ENCODE results near the gene FAM222B. TPM values are rescaled to one million over a fixed set of nuclear protein-coding genes. Genes with fewer than 3 reads are reported as not detected.

FAM222B gene
- total RNA-seq, 1 experiment from 2014 or later: 4.8 TPM

DNA sequence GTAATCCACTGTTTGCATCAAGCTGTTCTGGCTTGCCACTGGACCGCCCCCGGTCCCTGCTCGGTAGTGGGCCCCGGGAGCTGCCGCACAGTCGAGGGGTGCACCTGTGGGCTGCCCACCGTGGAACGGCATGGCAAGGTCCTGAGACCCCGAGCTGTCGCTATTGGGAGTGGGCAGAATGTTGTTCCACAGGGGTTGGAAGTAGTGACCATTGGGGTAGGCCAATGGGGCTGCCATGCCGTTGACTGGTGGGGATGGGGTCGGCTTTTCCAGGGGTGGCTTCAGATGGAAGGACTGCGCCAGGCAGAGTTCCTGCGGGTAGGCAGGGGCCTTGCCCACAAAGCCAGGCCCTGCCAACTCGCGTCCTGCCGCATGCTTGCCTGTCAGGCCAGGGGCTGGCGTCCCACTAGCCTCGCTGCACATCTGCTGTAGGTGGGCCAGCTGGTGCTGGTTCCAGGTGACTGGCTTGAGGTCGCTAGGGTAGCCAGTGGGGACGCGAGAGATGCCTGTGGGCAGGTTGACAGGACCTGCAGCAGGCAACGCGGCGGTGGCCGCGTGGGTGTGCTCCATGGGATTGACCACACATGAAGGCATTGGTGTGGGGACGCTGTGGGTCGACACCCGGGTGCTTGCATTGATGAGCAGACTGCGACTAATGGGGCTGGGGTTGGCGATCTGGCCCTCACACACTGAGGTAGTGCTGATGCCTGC lies 84.0 kb downstream of the FAM222B start:
- Histone ChIP-seq H3K9ac (ENCODE audit: low read length) (no peak overlapping the region), H3K4me2 (ENCODE audit: low read length) (no peak overlapping the region), H3F3A (ENCODE audit: low read length, unreplicated experiment) (no peaks in the 10 kb centered on the region), H3K36me3 (ENCODE audit: low read depth, low read length) (peaks cover 10% of the 10 kb centered on the region), H3K4me3 (ENCODE audit: low read length) (no peak overlapping the region), H3K9me2 (replicated peaks; ENCODE audit: low read length) (no peaks in the 10 kb centered on the region), H4K20me1 (ENCODE audit: low read length) (no peaks in the 10 kb centered on the region), H2AFZ (ENCODE audit: low read length) (no peak overlapping the region), H3K27me3 (ENCODE audit: low read length) (no peaks in the 10 kb centered on the region), H3K27ac (ENCODE audit: low read length) (no peak overlapping the region), H3K79me2 (ENCODE audit: low read length) (peaks cover 5% of the 10 kb centered on the region; the same call in 1 of the 2 replicates), H3K4me1 (ENCODE audit: insufficient read depth, low read length) (peaks cover 14% of the 10 kb centered on the region), H3K9me3 (ENCODE audit: low read length) (no peaks in the 10 kb centered on the region)
- intact Hi-C loops (cut with micrococcal nuclease): no loop called here
- DNase-seq: no peak
- ChIA-PET POLR2A (ENCODE audit: unreplicated experiment) (no interaction called here), CTCF (no interaction called here)
- BruUV-seq (replicated peaks): no TSS peak
- ATAC-seq: no peak
- TF ChIP-seq EZH2phosphoT487 (IDR thresholded peaks at IDR 0.05; ENCODE audit: borderline replicate concordance, low read length) (no peak), EZH2 (IDR thresholded peaks at IDR 0.05; ENCODE audit: low read length, unreplicated experiment) (no peak)
- TF ChIP-seq, protein P1, sequence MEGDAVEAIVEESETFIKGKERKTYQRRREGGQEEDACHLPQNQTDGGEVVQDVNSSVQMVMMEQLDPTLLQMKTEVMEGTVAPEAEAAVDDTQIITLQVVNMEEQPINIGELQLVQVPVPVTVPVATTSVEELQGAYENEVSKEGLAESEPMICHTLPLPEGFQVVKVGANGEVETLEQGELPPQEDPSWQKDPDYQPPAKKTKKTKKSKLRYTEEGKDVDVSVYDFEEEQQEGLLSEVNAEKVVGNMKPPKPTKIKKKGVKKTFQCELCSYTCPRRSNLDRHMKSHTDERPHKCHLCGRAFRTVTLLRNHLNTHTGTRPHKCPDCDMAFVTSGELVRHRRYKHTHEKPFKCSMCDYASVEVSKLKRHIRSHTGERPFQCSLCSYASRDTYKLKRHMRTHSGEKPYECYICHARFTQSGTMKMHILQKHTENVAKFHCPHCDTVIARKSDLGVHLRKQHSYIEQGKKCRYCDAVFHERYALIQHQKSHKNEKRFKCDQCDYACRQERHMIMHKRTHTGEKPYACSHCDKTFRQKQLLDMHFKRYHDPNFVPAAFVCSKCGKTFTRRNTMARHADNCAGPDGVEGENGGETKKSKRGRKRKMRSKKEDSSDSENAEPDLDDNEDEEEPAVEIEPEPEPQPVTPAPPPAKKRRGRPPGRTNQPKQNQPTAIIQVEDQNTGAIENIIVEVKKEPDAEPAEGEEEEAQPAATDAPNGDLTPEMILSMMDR (conservative IDR thresholded peaks at IDR 0.05; ENCODE audit: low read depth, low read length): no peak

DNA sequence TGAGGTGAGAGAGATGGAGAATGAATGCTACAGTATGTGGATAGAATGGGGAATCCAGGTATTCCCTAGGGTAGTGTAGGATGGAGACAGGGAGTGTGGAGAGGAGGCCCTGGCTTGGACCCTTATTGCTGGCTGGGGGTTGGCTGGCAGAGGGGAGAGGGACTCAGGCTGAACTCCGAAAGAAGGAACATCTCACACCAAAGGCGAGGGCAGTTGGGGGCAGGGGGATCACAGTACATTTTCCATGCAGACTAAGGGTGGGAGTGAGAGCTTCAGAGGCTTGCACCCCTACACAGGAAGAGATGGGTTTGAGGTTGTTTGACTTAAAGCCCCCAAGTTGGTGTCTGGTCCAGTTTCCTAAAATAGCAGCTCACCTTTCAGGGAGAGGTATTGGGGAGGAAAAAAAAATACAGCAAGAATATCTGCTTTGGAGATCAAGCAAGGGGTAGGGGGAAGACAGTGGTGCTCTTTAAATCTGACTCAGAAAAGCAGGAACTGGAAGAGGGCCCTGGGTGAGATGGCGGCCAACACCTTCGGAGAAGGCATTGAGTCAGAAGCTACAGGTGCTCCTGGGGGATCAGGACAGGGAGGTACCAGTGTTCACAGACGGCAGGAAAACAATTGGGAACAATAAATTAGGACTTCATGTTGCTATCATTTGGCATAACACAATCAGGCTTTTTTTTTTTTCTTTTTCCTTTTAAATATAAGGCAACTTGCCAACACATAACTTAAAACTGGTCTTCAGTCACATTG lies 86.4 kb downstream of the FAM222B start:
- BruUV-seq (replicated peaks): TSS peak; percentile 12
- intact Hi-C loops (cut with micrococcal nuclease): no loop called here
- no peak overlapping the region for H3K27ac ChIP-seq (ENCODE audit: low read length)
- TF ChIP-seq, protein P1 (conservative IDR thresholded peaks at IDR 0.05; ENCODE audit: low read depth, low read length): no peak
- no peak for TF ChIP-seq EZH2phosphoT487 (IDR thresholded peaks at IDR 0.05; ENCODE audit: borderline replicate concordance, low read length)
- no peak for TF ChIP-seq EZH2 (IDR thresholded peaks at IDR 0.05; ENCODE audit: low read length, unreplicated experiment)
- DNase-seq (no peak), ATAC-seq (no peak)
- H3K79me2 ChIP-seq (ENCODE audit: low read length): no peaks in the 10 kb centered on the region
- peaks cover 5% of the 10 kb centered on the region for H3K36me3 ChIP-seq (ENCODE audit: low read depth, low read length)
- no peak overlapping the region for H3K9ac ChIP-seq (ENCODE audit: low read length)
- no peaks in the 10 kb centered on the region for H3K27me3 ChIP-seq (ENCODE audit: low read length)
- H2AFZ ChIP-seq (ENCODE audit: low read length): no peak overlapping the region
- no peak overlapping the region for H3K4me2 ChIP-seq (ENCODE audit: low read length)
- no peaks in the 10 kb centered on the region for H3F3A ChIP-seq (ENCODE audit: low read length, unreplicated experiment)
- H3K4me3 ChIP-seq (ENCODE audit: low read length): no peak overlapping the region
- peaks cover 8% of the 10 kb centered on the region for H3K4me1 ChIP-seq (ENCODE audit: insufficient read depth, low read length)
- no peaks in the 10 kb centered on the region for H3K9me2 ChIP-seq (replicated peaks; ENCODE audit: low read length)
- H3K9me3 ChIP-seq (ENCODE audit: low read length): no peaks in the 10 kb centered on the region
- H4K20me1 ChIP-seq (ENCODE audit: low read length): no peaks in the 10 kb centered on the region
- CTCF ChIA-PET: no interaction called here
- POLR2A ChIA-PET (ENCODE audit: unreplicated experiment): no interaction called here

- ChIA-PET CTCF (no interaction called here), POLR2A (ENCODE audit: unreplicated experiment) (no interaction called here)
- H3K79me2 ChIP-seq (ENCODE audit: low read length): peaks cover 4% of the 10 kb centered on the region; the same call in 1 of the 2 replicates
- DNase-seq (no peak), ATAC-seq (no peak)
- intact Hi-C loops (cut with micrococcal nuclease): no loop called here
- no peaks in the 10 kb centered on the region for H3F3A ChIP-seq (ENCODE audit: low read length, unreplicated experiment)
- H3K27ac ChIP-seq (ENCODE audit: low read length): no peak overlapping the region
- H3K36me3 ChIP-seq (ENCODE audit: low read depth, low read length): peaks cover 10% of the 10 kb centered on the region
- H3K9ac ChIP-seq (ENCODE audit: low read length): no peak overlapping the region
- no peaks in the 10 kb centered on the region for H3K9me3 ChIP-seq (ENCODE audit: low read length)
- 0 out of 2 replicates have a peak, but pooled peaks cover under 1% of the 10 kb centered on the region for H3K4me1 ChIP-seq (ENCODE audit: insufficient read depth, low read length)
- no peak overlapping the region for H3K4me3 ChIP-seq (ENCODE audit: low read length)
- no peak overlapping the region for H3K4me2 ChIP-seq (ENCODE audit: low read length)
- no peaks in the 10 kb centered on the region for H3K9me2 ChIP-seq (replicated peaks; ENCODE audit: low read length)
- H3K27me3 ChIP-seq (ENCODE audit: low read length): no peaks in the 10 kb centered on the region
- peaks cover 3% of the 10 kb centered on the region; the same call in 1 of the 2 replicates for H4K20me1 ChIP-seq (ENCODE audit: low read length)
- H2AFZ ChIP-seq (ENCODE audit: low read length): no peak overlapping the region
- no TSS peak for BruUV-seq (replicated peaks)
- TF ChIP-seq, protein P1 (conservative IDR thresholded peaks at IDR 0.05; ENCODE audit: low read depth, low read length): no peak
- TF ChIP-seq EZH2 (IDR thresholded peaks at IDR 0.05; ENCODE audit: low read length, unreplicated experiment) (no peak), EZH2phosphoT487 (IDR thresholded peaks at IDR 0.05; ENCODE audit: borderline replicate concordance, low read length) (no peak)
These were observed 87.1 kb downstream of the FAM222B start for GRCh38 chr17:28755486-28755885.

Measured in PC-3 (cell line).